GM12865 (cell line): Measurements from ENCODE around the gene SAGE1.
"Not testable (repeated sequence)": the region's sequence is repeated elsewhere in the genome, so short reads cannot be mapped to it uniquely, and the experiment has no call there.

Experiments
- DNase-seq: peaks from one replicate; pipeline ENCODE4 v3.0.0; 2010; ENCODE audit warnings: low read depth
- H3K4me3 ChIP-seq: 2 replicates; pipeline ENCODE4 v1.5.1; 2011; ENCODE audit warnings: mild to moderate bottlenecking, low read depth, low read length, control low read depth
- CTCF ChIP-seq: IDR thresholded peaks from 2 replicates; pipeline ENCODE4 v1.5.1; 2011; ENCODE audit warnings: low read length, control low read depth, low read depth, inconsistent platforms; ENCODE audit not compliant: insufficient read depth; ENCODE audit errors: missing control alignments

The SAGE1 gene

GRCh38 chrX:135893294-135893817, at the start of gene SAGE1, which contains the start of gene CT45A10:
SAGE1 (plus strand) TSS chrX:135893716; CDS start chrX:135896243, 2,527 bp downstream.
CT45A10 (minus strand) TSS chrX:135893444; CDS start chrX:135885344, 8,100 bp downstream.
- no peak within 1 kb of the TSS for H3K4me3 ChIP-seq
- no peak for DNase-seq
- TF ChIP-seq CTCF = no peak

GRCh38 chrX:135854438-135854837, 39.1 kb upstream of the SAGE1 start, which contains the start of gene CT45A8:
CT45A8 (minus strand) TSS chrX:135854538; CDS start chrX:135850783, 3,755 bp downstream.
- not testable (repeated sequence) for DNase-seq, H3K4me3 ChIP-seq

GRCh38 chrX:135871712-135872111, 21.8 kb upstream of the SAGE1 start, which contains the start of gene CT45A9:
CT45A9 (minus strand) TSS chrX:135871812; CDS start chrX:135868061, 3,751 bp downstream.
- not testable (repeated sequence) for DNase-seq, H3K4me3 ChIP-seq

GRCh38 chrX:135882741-135883140, 10.8 kb upstream of the SAGE1 start:
- not testable (repeated sequence) for DNase-seq, H3K4me3 ChIP-seq

GRCh38 chrX:135888230-135888629, 5.3 kb upstream of the SAGE1 start:
- H3K4me3 ChIP-seq, DNase-seq: not testable (repeated sequence)

GRCh38 chrX:135888976-135889375, 4.5 kb upstream of the SAGE1 start:
- TF ChIP-seq CTCF = peak; percentile 27
- DNase-seq = peak; percentile 37
- not testable (repeated sequence) for H3K4me3 ChIP-seq

GRCh38 chrX:135890087-135890585, 3.4 kb upstream of the SAGE1 start:
- DNase-seq = no peak
- TF ChIP-seq CTCF = no peak
- H3K4me3 ChIP-seq = no peak overlapping the region

GRCh38 chrX:135892781-135893180, 735 bp upstream of the SAGE1 start:
- TF ChIP-seq CTCF = no peak
- DNase-seq = no peak
- no peak overlapping the region for H3K4me3 ChIP-seq

GRCh38 chrX:135910251-135910650, 16.7 kb downstream of the SAGE1 start:
- no peak for DNase-seq
- TF ChIP-seq CTCF = no peak
- no peak overlapping the region for H3K4me3 ChIP-seq
